C4-2B (cell line): Measurements from ENCODE around the gene CA10.

Experiments
- H3K27ac ChIP-seq: fragments of 450-650 bp; 2 replicates; pipeline ENCODE4 v1.5.1; 2017
- ZFX ChIP-seq: fragments of 450-650 bp; IDR thresholded peaks from 2 replicates; pipeline ENCODE4 v1.6.1; 2017
- TF ChIP-seq, protein P1 (sequence below): fragments of 450-650 bp; conservative IDR thresholded peaks from 2 replicates; pipeline ENCODE4 v1.5.1; 2017; ENCODE audit warnings: mild to moderate bottlenecking

Gene CA10

DNA sequence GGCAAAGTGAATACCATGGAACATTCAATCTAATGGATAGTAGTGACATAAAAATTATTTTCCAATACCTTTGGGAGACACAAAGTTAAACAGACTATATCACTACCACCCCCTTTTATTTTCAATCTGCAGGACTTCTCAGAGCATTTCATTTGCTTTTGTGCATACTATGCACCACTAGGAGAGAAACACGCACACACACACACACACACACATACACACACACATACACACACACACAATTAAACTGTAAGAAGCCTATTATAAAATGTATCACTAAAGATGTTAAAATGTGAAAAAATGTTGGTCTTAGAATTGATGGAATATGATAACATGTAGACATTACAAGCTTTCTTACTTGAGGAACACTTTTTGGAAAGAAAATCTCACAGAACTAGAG is 331.4 kb downstream of the CA10 start:
- no peak overlapping the region for H3K27ac ChIP-seq
- TF ChIP-seq, protein P1, sequence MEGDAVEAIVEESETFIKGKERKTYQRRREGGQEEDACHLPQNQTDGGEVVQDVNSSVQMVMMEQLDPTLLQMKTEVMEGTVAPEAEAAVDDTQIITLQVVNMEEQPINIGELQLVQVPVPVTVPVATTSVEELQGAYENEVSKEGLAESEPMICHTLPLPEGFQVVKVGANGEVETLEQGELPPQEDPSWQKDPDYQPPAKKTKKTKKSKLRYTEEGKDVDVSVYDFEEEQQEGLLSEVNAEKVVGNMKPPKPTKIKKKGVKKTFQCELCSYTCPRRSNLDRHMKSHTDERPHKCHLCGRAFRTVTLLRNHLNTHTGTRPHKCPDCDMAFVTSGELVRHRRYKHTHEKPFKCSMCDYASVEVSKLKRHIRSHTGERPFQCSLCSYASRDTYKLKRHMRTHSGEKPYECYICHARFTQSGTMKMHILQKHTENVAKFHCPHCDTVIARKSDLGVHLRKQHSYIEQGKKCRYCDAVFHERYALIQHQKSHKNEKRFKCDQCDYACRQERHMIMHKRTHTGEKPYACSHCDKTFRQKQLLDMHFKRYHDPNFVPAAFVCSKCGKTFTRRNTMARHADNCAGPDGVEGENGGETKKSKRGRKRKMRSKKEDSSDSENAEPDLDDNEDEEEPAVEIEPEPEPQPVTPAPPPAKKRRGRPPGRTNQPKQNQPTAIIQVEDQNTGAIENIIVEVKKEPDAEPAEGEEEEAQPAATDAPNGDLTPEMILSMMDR, result no peak

DNA sequence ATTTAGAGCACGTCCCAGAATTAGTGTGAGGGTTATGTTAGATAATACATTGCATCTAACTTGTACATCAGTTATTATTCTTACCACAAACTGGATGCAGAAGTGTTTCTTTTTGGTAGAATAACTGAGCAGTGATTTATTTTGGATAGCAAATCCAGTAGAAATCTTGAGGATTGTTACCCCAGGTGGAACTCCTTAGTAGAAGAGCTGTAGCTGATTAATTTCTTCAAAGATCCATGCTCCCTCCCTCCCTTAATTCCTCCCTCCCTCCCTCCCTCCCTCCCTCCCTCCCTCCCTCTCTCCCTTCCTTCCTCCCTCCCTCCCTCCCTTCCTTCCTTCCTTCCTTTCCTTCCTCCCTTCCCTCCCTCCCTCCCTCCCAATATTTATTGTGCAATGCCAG is 337.7 kb downstream of the CA10 start:
- H3K27ac ChIP-seq, result no peak overlapping the region
- TF ChIP-seq ZFX, result no peak
- TF ChIP-seq, protein P1, result no peak

DNA sequence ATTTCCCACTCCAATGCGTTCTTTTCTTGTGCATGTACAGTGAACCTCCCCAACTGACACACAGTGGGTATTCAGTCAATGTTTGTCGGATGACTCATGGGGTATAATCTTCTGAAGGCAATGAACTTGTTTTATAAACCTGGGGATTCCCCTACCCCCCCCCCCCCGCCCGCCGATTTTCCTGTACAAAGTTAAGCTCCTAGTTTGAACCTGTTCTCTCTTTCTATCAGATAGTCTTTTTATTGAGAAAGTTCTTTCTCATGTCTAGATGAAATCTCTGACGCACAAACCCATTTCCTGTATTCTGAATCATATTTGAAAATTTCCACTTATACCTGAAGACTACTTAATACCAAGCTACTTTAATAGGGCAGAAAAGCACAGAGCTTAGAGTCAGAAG is 338.3 kb downstream of the CA10 start:
- no peak overlapping the region for H3K27ac ChIP-seq
- TF ChIP-seq, protein P1, result no peak
- no peak for TF ChIP-seq ZFX

DNA sequence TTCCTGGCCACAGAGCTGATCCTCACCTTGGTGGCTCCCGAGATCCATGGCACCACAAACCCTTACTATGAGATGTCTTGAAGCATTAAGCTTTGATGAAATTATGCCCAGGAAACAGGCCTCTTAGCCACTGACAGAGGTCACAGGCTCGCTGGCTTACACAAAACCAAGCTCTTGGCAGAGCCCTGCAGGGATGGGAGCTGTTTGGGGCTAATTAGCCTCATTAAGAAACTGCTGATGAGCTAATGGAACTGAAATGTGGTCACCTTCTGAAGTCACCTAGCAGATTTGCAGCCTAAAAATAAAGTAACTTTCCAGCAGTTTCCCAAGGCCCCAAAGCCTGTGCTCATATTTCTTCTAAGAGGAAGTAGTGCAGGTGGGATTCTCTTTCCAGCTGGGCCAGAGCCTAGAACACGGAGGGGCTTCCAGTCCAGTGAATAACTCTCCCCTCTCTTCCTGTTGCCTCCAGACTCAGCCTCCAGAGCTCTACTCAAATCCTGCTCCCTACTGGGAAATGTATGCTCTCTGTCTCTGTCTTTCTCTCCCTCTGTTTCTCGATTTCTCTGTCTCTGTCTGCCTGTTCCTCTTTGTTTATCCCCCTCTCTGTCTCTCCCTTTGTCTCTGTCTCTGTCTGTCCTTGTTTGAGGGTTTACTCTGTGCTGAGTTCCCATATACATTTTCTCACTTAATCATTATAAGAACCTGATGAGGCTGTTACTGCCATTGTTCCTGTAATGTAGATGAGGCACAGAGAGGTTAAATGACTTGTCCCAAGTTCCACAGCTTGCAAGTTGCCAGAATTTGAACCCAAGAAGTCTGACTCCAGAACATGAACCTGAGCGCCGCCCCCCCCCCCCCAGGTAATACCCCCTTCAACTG is 338.9 kb downstream of the CA10 start:
- H3K27ac ChIP-seq, result no peak overlapping the region
- TF ChIP-seq, protein P1, result no peak
- TF ChIP-seq ZFX, result no peak

DNA sequence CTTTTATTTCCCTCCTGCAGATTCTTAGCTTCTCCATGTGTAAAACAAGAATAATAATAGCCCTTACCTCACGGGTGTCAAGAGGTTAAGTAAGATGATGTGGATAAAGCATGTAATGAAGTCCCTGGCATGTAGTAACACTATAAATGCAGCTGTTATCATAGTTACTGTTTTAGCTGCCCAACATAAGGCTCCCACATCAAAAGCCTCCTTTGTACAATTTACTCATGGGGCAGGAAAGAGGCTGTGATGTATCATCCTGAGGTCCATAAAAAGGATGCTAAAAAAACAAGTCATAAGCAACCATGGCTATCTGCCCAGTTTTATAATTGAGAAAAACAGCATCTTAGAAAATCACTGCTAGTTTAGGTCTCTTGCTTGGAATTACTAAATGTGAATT is 339.7 kb downstream of the CA10 start:
- H3K27ac ChIP-seq, result no peak overlapping the region

DNA sequence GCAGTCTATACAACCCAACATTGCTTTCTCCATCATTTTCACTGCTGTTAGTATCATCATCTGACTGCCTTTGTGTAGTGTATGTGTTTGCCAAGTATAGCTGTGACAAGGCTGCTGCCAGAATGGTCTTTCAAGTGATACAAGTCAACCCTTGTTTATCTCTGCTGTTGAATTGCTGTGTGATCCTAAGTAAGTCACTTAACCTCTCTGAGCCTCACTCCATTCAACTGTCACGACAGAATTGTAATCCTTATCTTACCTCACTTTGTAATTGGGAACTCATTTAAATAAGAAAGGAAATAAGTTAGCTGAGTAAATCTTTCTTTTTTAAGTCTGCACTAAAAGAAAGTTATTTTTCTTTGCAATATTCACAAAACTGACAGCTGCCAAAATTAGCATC is 340.6 kb downstream of the CA10 start:
- H3K27ac ChIP-seq, result no peak overlapping the region
- no peak for TF ChIP-seq ZFX
- TF ChIP-seq, protein P1, result no peak

More for the DNA sequence above, 339.7 kb downstream of the CA10 start:
- TF ChIP-seq ZFX, result no peak

DNA sequence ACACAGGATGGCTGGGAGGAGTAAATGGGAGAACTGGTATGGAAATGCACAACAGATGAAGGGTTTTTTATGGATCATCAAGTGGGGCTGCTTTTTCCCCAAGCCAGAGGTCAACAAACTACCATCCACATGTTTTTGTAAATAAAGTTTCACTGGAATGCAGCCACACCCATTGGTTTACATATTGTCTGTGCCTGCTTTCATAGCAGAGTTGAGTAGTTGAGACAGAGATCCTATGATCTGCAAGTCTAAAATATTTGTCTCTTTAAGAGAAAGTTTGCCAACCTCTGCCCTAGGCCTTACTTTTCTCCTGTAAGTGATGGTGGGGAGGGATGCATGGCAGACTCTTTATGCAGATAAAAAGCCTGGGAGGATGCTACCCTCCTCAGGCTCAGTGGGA is 341.4 kb downstream of the CA10 start:
- TF ChIP-seq, protein P1, result no peak
- TF ChIP-seq ZFX, result no peak
- no peak overlapping the region for H3K27ac ChIP-seq

DNA sequence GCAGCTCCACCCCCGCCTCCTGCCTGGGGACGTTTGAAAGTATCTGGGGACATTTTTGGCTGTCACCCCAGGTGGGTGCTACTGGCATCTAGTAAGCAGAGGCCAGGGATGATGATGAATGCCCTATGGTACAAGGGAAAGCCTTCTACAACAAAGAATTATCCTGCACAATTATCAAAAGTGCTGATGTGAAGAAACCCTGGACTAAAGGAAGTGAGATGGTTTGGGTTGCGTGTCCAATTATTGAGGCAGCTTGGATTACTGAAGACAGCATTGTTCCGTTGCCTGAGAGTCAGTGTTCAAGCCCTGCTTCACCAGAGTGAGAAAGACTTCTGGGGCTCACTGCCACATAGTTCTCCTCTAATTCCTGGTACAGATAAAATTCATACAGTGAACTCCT is 343.4 kb downstream of the CA10 start:
- no peak overlapping the region for H3K27ac ChIP-seq
- TF ChIP-seq ZFX, result no peak
- TF ChIP-seq, protein P1, result no peak
